Natural killer cell (primary cell): Measurements from ENCODE around the gene ZNF790. TPM values are rescaled to one million over a fixed set of nuclear protein-coding genes. Genes with fewer than 3 reads are reported as not detected.

Experiments
- ATAC-seq, 3 donors: fragments of 150-1000 bp in 2 of 3; fragments of 200-7000 bp in 1 of 3; cut with Tn5 transposase; 1 replicate in 1 of 3; 2 replicates in 2 of 3; pipeline ENCODE4 v1.10.0; 2021; ENCODE audit warnings: mild to moderate bottlenecking in 2 of 3, moderate library complexity in 2 of 3
- DNase-seq, 2 donors: peaks; one replicate each; pipeline versions ENCODE4 v3.0.0 to v3.0.0-alpha.2; 2013 to 2021; ENCODE audit warnings: mixed read lengths in 1 of 2
- H3K27ac ChIP-seq: one replicate; pipeline ENCODE4 v1.5.1; 2013; ENCODE audit warnings: mild to moderate bottlenecking, low read length
- H3K27me3 ChIP-seq: one replicate; pipeline ENCODE4 v1.6.1; 2013; ENCODE audit warnings: low read length; ENCODE audit not compliant: control insufficient read depth, insufficient read depth
- H3K36me3 ChIP-seq: one replicate; pipeline ENCODE4 v1.6.1; 2013; ENCODE audit warnings: low read length; ENCODE audit not compliant: control insufficient read depth, insufficient read depth
- H3K4me1 ChIP-seq: one replicate; pipeline ENCODE4 v1.6.1; 2013; ENCODE audit warnings: low read length; ENCODE audit not compliant: control insufficient read depth, insufficient read depth
- H3K4me3 ChIP-seq: one replicate; pipeline ENCODE4 v1.5.1; 2013; ENCODE audit warnings: low read length
- H3K9me3 ChIP-seq: one replicate; pipeline ENCODE4 v1.6.1; 2013; ENCODE audit warnings: low read length; ENCODE audit not compliant: control insufficient read depth, insufficient read depth
- H3K27ac Mint-ChIP-seq, 2 donors: one replicate each; pipeline ENCODE4 v1.8.0; 2022; ENCODE audit warnings: mild to moderate bottlenecking in 2 of 2, mixed read lengths in 2 of 2, moderate library complexity in 1 of 2
- H3K27me3 Mint-ChIP-seq, 2 donors: one replicate each; pipeline ENCODE4 v1.8.0; 2022; ENCODE audit warnings: low read depth in 2 of 2, mixed read lengths in 2 of 2
- H3K36me3 Mint-ChIP-seq: one replicate; pipeline ENCODE4 v1.8.0; 2022; ENCODE audit warnings: mixed read lengths
- H3K4me1 Mint-ChIP-seq, 2 donors: one replicate each; pipeline ENCODE4 v1.8.0; 2022; ENCODE audit warnings: mixed read lengths in 2 of 2
- H3K4me3 Mint-ChIP-seq: one replicate; pipeline ENCODE4 v1.8.0; 2022; ENCODE audit warnings: mild to moderate bottlenecking, moderate library complexity, mixed read lengths
- H3K9me3 Mint-ChIP-seq, 2 donors: one replicate each; pipeline ENCODE4 v1.8.0; 2022; ENCODE audit warnings: mixed read lengths in 2 of 2
- whole genome bisulfite sequencing: methylation state at CpG from one replicate; pipeline ENCODE4 v1.1.7; 2013; ENCODE audit warnings: missing lambda C conversion rate; ENCODE audit not compliant: insufficient coverage; 5-methylcytosine and 5-hydroxymethylcytosine counted together
- intact Hi-C: fragments of 100-400 bp; cut with micrococcal nuclease; formaldehyde crosslinking; loops from one replicate; pipeline ENCODE4 v1.14.2; 2022
- total RNA-seq, 4 donors: library from RNA; stranded (reverse); fragments of 120-200 nt in 1 of 4; gene quantifications; one replicate each; pipeline versions ENCODE4 v1.2.3 to v1.2.4, GENCODE V29; 2013 to 2022
- TF ChIP-seq, protein P1 (sequence below): fragments of 200-600 bp; IDR thresholded peaks from one replicate; pipeline ENCODE4 v1.8.0; 2022; ENCODE audit warnings: antibody characterized with exemption

The ZNF790 gene
- total RNA-seq, 3 donors from 2014 or later (not counting 1 experiment from before 2014, with no cell fraction given), result 2.6 to 6.8 (median 5.0) TPM

DNA sequence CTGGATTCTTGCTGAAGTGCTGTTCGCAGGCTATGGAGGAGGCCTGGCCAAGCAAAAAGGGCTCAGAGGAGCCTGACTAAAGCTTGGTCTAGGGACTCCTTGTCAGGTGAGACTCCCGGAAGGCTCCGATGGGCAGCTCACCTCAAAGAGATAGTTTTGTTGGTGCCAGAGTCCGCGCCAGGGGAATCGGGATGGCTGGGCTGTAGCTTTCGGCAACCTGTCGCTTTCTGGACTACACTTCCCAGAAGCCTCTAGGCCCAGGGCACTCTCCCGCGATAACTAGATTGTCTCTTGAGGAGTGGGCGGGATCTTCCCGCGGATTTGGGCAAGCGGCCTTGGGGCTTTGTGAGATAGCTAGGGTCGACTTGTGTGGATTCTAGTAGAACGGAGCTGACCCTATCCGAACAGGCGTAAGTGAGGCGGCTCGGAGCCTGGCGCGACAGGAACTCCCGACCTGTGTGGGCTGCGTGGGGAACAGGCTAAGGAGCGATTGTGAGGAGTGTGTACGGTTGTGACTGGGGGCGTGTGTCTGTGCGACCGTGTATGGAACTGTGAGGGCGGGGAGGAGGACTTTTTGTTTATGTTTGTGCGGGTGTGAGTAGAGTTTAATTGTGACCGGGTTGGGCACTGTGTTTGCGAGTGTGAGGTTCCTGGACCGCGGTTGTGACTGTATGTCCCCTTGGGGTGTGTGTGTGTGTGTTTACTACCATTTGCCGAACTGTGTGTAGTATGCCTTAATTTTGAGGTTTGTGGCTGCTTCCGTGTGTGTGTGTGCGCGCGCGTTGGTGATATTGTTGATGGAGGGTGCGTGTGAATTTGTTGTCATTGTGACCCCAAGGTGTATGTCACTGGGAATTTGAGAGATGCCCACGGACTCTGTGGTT, 12.6 kb upstream of the ZNF790 start, which contains the start of gene ZNF345:
TSS of gene ZNF345 (plus strand) at position 318 of the 884 bp plus-strand sequence. CDS start 25,955 bp downstream, outside the sequence.
- Mint-ChIP-seq H3K9me3 (peaks cover 3 to 5% of the 10 kb centered on the region in 2 donors), H3K4me3 (no peak within 1 kb of the TSS), H3K27ac (no peak within 1 kb of the TSS), H3K27me3 (no peaks in the 10 kb centered on the region), H3K4me1 (peaks cover 0 to 10% of the 10 kb centered on the region in 2 donors), H3K36me3 (peaks cover 14% of the 10 kb centered on the region)
- Histone ChIP-seq H3K4me1 (peaks cover 23% of the 10 kb centered on the region), H3K9me3 (no peaks in the 10 kb centered on the region), H3K36me3 (peaks cover 20% of the 10 kb centered on the region), H3K27me3 (no peaks in the 10 kb centered on the region), H3K4me3 (peak within 1 kb of the TSS; percentile 62), H3K27ac (peak within 1 kb of the TSS; percentile 85)
- intact Hi-C loops, result loop anchor here (1.0 to 2.0 kb wide), 5 partner anchors 12 to 472 kb away; partner anchors contain the start of genes ZFP14, ZNF260, ZNF568 and ZNF790
- peak; percentile 79 to 94 (median 85) for ATAC-seq
- DNase-seq, result peak; percentile 73 to 94
- WGBS, result under 1% methylated on average over 43 of the region's 43 CpGs
- TF ChIP-seq, protein P1, sequence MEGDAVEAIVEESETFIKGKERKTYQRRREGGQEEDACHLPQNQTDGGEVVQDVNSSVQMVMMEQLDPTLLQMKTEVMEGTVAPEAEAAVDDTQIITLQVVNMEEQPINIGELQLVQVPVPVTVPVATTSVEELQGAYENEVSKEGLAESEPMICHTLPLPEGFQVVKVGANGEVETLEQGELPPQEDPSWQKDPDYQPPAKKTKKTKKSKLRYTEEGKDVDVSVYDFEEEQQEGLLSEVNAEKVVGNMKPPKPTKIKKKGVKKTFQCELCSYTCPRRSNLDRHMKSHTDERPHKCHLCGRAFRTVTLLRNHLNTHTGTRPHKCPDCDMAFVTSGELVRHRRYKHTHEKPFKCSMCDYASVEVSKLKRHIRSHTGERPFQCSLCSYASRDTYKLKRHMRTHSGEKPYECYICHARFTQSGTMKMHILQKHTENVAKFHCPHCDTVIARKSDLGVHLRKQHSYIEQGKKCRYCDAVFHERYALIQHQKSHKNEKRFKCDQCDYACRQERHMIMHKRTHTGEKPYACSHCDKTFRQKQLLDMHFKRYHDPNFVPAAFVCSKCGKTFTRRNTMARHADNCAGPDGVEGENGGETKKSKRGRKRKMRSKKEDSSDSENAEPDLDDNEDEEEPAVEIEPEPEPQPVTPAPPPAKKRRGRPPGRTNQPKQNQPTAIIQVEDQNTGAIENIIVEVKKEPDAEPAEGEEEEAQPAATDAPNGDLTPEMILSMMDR, result no peak

DNA sequence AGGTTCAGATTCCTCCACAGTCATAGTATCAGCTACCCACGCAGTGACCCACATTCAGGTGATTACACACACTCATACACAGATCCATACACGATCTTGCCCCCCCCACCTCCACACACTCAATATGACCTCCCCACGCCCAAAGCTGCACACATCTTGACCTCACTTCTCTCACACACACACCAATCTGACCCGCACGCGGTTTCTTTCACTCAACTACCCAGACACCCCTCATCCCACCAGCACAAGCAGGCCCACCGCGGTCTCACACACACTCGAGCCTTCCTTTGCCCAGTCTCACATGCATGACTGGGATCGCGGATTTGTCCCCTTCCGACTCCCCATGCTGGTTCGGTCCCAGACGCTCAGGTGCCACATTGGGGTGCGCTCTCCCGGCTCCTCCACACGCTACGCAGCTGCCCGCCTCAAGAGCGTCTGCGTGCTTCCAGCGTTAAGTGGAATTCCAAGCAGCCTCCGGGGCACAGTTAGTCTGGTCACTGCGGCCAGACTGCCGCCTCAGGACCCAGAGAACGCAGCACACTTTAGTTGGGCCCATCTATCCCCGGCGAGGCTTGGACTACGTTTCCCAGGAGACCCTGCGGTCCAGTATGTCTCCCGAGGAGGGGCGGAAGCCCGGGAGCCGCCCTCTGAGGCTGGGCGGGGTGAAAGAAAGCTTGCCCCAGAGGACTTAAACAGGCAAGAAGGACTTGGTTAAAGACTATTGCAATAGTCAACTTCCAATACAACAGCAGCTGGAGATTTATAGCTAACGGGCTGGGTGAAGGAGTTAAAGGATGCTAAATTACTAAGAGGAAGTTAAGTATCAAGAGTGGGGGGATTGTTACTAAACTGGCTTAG, 11.7 kb upstream of the ZNF790 start:
- ATAC-seq (peak; percentile 85 to 95 (median 89)), DNase-seq (peak; percentile 81 to 91)
- Histone ChIP-seq H3K36me3 (peaks cover 15% of the 10 kb centered on the region), H3K27me3 (no peaks in the 10 kb centered on the region), H3K9me3 (no peaks in the 10 kb centered on the region), H3K4me1 (peaks cover 23% of the 10 kb centered on the region), H3K4me3 (peak overlapping the region; percentile 62), H3K27ac (peak overlapping the region; percentile 85)
- no peaks in the 10 kb centered on the region for H3K27me3 Mint-ChIP-seq
- peaks cover 9% of the 10 kb centered on the region for H3K36me3 Mint-ChIP-seq
- peaks cover 0 to 2% of the 10 kb centered on the region in 2 donors for H3K9me3 Mint-ChIP-seq
- WGBS, result under 1% methylated on average over 36 of the region's 36 CpGs
- no peak overlapping the region for H3K4me3 Mint-ChIP-seq
- intact Hi-C loops, result loop anchor here (1.0 to 2.0 kb wide), 5 partner anchors 12 to 471 kb away; partner anchors contain the start of genes ZFP14, ZNF260, ZNF568 and ZNF790
- TF ChIP-seq, protein P1, result no peak
- H3K27ac Mint-ChIP-seq, result no peak overlapping the region
- peaks cover 0 to 10% of the 10 kb centered on the region in 2 donors for H3K4me1 Mint-ChIP-seq

DNA sequence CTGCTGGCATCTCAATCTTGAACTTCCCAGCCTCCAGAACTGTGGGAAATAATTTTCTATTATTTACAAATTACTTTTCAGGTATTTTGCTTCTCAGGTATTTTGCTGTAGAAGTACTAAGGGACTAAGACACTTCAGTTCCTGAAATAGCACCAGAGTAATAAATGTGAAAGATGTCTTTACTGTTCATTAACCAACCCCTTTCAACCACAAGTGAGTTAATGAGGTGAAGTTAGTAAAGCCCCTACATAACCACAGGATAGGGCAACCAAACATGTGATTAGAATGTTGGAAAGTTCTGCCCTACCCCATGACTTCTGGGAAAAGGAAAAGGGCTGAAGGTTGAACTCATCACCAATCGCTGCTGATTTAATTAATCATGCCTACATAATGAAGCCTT, 9.8 kb upstream of the ZNF790 start:
- intact Hi-C loops, result no loop called here

More for the DNA sequence above, 9.8 kb upstream of the ZNF790 start:
- Mint-ChIP-seq H3K36me3 (no peaks in the 10 kb centered on the region), H3K4me1 (peaks cover 0 to 6% of the 10 kb centered on the region in 2 donors), H3K27ac (no peak overlapping the region), H3K4me3 (peak overlapping the region; percentile 73), H3K9me3 (peaks cover 0 to 2% of the 10 kb centered on the region in 2 donors), H3K27me3 (no peaks in the 10 kb centered on the region)
- no peaks in the 10 kb centered on the region for H3K9me3 ChIP-seq
- H3K27me3 ChIP-seq, result no peaks in the 10 kb centered on the region
- peaks cover 23% of the 10 kb centered on the region for H3K4me1 ChIP-seq
- no peak overlapping the region for H3K27ac ChIP-seq
- TF ChIP-seq, protein P1, result no peak
- ATAC-seq (no peak), DNase-seq (no peak)
- WGBS, result no CpG with 5 or more reads among the region's 1 CpG
- peaks cover 7% of the 10 kb centered on the region for H3K36me3 ChIP-seq
- H3K4me3 ChIP-seq, result no peak overlapping the region
